ENCODE measurements around the gene SHD. TPM values are rescaled to one million over a fixed set of nuclear protein-coding genes. Genes with fewer than 3 reads are reported as not detected.
"Not testable (repeated sequence)": the region's sequence is repeated elsewhere in the genome, so short reads cannot be mapped to it uniquely, and the experiment has no call there.

Gene SHD
- total RNA-seq, 1 experiment from 2014 or later: not detected

GRCh38 chr19:4327252-4327876 lies 48.3 kb downstream of the SHD start:
- peak; percentile 72 for DNase-seq (ENCODE audit: low read depth)

DNA sequence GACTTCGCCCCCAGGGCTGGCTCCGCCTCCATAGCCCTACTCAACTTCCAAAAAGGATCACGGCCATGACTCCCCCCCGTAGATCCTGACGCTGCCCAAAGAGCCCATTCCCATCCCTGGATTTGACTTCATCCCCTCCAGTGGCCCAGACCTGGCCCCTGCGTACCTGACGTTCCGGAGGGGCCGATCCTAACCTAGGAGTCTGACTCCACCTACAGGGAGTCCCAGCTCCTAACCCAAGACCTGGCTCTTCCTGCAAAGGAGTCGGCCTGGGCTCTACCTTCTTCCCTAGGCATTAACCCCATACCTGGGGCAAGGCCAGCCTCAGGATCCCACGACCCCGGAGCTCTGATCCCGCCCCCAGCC lies 48.8 kb downstream of the SHD start:
- DNase-seq (ENCODE audit: low read depth): no peak

- DNase-seq (ENCODE audit: low read depth): peak; percentile 67
These were observed 49.4 kb downstream of the SHD start for GRCh38 chr19:4328243-4328990.

DNA sequence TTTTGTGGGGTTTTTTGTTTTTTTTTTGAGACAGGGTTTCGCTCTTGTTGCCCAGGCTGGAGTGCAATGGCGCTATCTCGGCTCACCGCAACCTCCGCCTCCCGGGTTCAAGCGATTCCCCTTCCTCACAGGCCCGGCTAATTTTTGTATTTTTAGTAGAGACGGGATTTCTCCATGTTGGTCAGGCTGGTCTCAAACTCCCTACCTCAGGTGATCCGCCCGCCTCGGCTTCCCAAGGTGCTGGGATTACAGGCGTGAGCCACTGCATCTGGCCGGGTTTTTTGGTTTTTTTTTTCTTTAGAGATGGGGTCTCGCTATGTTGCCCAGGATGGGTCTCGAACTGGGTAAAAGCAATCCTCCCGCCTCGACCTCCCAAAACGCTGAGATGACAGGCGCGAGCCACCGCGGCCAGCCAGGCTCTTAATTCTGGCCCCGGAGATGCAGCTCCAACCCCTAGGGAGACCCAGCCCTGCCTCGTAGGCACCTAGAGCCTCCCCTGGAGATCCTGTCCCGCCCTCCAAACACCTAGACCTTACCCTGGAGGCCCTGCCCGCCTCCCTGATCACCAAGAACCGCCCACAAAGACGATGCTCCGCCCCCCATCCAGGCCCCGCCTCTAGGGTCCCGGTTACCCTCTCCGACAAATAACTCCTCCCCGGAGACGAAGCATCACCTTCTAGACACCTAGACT lies 50.1 kb downstream of the SHD start:
- not testable (repeated sequence) for DNase-seq (ENCODE audit: low read depth)

GRCh38 chr19:4329858-4330257 lies 50.8 kb downstream of the SHD start:
- DNase-seq (ENCODE audit: low read depth): no peak

GRCh38 chr19:4334929-4335570 lies 56.0 kb downstream of the SHD start:
- no peak for DNase-seq (ENCODE audit: low read depth)

- DNase-seq (ENCODE audit: low read depth): no peak
These were observed 58.9 kb downstream of the SHD start for GRCh38 chr19:4337906-4338440.

- no peak for DNase-seq (ENCODE audit: low read depth)
These were observed 59.6 kb downstream of the SHD start, which contains the start of gene STAP2 for GRCh38 chr19:4338441-4339355. Gene STAP2, minus strand, starts transcription at chr19:4338827. Its CDS starts 74 bp downstream, at chr19:4338753.

Other genes starting within 250 kb of the SHD start
- gene ZBTB7A, start 212.4 kb upstream of the SHD start, total RNA-seq (2014; rRNA removed; shearing (Covaris generic)): 6.1 and 17.7 TPM in 2 replicates
- gene MAP2K2, start 155.1 kb upstream of the SHD start, total RNA-seq (2014; rRNA removed; shearing (Covaris generic)): 115 and 162 TPM in 2 replicates
- gene CREB3L3, start 125.6 kb upstream of the SHD start, total RNA-seq (2014; rRNA removed; shearing (Covaris generic)): 0.39 TPM in 1 of 2 replicates, not detected in the other
- 9.4 and 21.9 TPM in 2 replicates for gene SIRT6, start 96.7 kb upstream of the SHD start, total RNA-seq (2014; rRNA removed; shearing (Covaris generic))
- gene ANKRD24, start 96.6 kb upstream of the SHD start, total RNA-seq (2014; rRNA removed; shearing (Covaris generic)): 0.12 and 0.20 TPM in 2 replicates
- gene EBI3, start 49.7 kb upstream of the SHD start, total RNA-seq (2014; rRNA removed; shearing (Covaris generic)): 2.7 and 3.0 TPM in 2 replicates
- gene YJU2, start 32.2 kb upstream of the SHD start, total RNA-seq (2014; rRNA removed; shearing (Covaris generic)): 24.4 and 28.2 TPM in 2 replicates
- gene TMIGD2, start 23.1 kb downstream of the SHD start, total RNA-seq (2014; rRNA removed; shearing (Covaris generic)): not detected in 2 replicates
- gene FSD1, start 25.3 kb downstream of the SHD start, total RNA-seq (2014; rRNA removed; shearing (Covaris generic)): 11.7 and 14.7 TPM in 2 replicates
- 7.9 and 13.7 TPM in 2 replicates for gene STAP2, start 59.6 kb downstream of the SHD start, total RNA-seq (2014; rRNA removed; shearing (Covaris generic))
- gene MPND, start 64.3 kb downstream of the SHD start, total RNA-seq (2014; rRNA removed; shearing (Covaris generic)): 6.3 and 9.9 TPM in 2 replicates
- 60.5 and 99.7 TPM in 2 replicates for gene SH3GL1, start 121.3 kb downstream of the SHD start, total RNA-seq (2014; rRNA removed; shearing (Covaris generic))
- gene CHAF1A, start 123.4 kb downstream of the SHD start, total RNA-seq (2014; rRNA removed; shearing (Covaris generic)): 22.8 and 38.1 TPM in 2 replicates
- gene UBXN6, start 178.5 kb downstream of the SHD start, total RNA-seq (2014; rRNA removed; shearing (Covaris generic)): 78.5 and 127 TPM in 2 replicates
- 36.1 and 69.3 TPM in 2 replicates for gene HDGFL2, start 193.0 kb downstream of the SHD start, total RNA-seq (2014; rRNA removed; shearing (Covaris generic))
- gene PLIN4, start 239.2 kb downstream of the SHD start, total RNA-seq (2014; rRNA removed; shearing (Covaris generic)): 0.02 TPM in 2 replicates